ENCODE measurements around the gene CHRNE. TPM values are rescaled to one million over a fixed set of nuclear protein-coding genes. Genes with fewer than 3 reads are reported as not detected.
A peak's percentile ranks its signal among the peaks of the same experiment; 100 is the strongest.

The CHRNE gene
- total and polyA plus RNA-seq, 2 experiments from 2014 or later, result 0.24 to 1.2 TPM

DNA sequence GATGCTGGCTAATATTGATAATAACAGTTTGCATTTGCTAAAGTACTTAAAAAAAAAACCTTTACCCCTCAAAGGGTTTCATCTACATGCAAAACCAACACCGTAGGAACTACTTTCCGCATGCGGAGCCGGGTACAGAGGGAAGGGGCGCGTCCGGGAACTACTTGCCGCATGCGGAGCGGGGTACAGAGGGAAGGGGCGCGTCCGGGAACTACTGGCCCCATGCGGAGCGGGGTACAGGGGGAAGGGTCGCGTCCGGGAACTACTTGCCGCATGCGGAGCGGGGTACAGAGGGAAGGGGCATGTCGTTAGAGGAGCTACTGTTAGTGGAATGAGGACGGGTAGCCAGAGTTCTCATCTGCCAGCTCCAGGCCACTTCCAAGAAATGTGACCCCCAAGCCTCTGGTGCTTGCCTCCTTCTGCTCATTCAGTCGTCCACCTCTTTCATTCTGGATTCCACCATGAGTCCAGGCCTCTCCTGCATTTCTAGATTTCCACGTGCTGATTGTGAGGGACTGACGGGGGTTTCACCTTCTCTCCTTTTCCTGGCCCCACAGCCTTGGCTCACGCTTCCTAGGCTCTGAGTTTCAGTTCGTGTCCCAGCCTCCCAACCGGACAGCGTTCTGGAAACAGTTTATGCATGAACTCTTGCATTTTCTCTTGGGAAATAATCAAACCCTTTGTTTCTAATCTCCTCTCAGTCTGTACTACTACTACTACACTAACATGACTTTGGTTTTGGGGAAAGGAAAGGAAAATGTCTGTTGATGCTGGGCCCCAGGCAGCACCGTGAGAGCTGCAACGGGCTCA is 42.9 kb downstream of the CHRNE start:
- Mint-ChIP-seq H3K4me1 (peaks cover 51% of the 10 kb centered on the region), H3K36me3 (ENCODE audit: low read depth) (peaks cover 9% of the 10 kb centered on the region; the same call in 1 of the 3 replicates), H3K27me3 (ENCODE audit: insufficient read depth, low read depth, poor library complexity) (peaks cover 9% of the 10 kb centered on the region), H3K4me3 (peak overlapping the region; percentile 48), H3K27ac (peak overlapping the region; percentile 52), H3K9me3 (no peaks in the 10 kb centered on the region)
- TF ChIP-seq POLR2AphosphoS5 (IDR thresholded peaks at IDR 0.05; ENCODE audit: low read depth) (no peak), ZNF331 (CRISPR knock-in tag; IDR thresholded peaks at IDR 0.05; ENCODE audit: low read depth) (no peak), EZH2phosphoT487 (IDR thresholded peaks at IDR 0.05; ENCODE audit: unreplicated experiment) (no peak), EZH2 (IDR thresholded peaks at IDR 0.05; ENCODE audit: low read depth, unreplicated experiment) (no peak)
- TF ChIP-seq, protein P1, sequence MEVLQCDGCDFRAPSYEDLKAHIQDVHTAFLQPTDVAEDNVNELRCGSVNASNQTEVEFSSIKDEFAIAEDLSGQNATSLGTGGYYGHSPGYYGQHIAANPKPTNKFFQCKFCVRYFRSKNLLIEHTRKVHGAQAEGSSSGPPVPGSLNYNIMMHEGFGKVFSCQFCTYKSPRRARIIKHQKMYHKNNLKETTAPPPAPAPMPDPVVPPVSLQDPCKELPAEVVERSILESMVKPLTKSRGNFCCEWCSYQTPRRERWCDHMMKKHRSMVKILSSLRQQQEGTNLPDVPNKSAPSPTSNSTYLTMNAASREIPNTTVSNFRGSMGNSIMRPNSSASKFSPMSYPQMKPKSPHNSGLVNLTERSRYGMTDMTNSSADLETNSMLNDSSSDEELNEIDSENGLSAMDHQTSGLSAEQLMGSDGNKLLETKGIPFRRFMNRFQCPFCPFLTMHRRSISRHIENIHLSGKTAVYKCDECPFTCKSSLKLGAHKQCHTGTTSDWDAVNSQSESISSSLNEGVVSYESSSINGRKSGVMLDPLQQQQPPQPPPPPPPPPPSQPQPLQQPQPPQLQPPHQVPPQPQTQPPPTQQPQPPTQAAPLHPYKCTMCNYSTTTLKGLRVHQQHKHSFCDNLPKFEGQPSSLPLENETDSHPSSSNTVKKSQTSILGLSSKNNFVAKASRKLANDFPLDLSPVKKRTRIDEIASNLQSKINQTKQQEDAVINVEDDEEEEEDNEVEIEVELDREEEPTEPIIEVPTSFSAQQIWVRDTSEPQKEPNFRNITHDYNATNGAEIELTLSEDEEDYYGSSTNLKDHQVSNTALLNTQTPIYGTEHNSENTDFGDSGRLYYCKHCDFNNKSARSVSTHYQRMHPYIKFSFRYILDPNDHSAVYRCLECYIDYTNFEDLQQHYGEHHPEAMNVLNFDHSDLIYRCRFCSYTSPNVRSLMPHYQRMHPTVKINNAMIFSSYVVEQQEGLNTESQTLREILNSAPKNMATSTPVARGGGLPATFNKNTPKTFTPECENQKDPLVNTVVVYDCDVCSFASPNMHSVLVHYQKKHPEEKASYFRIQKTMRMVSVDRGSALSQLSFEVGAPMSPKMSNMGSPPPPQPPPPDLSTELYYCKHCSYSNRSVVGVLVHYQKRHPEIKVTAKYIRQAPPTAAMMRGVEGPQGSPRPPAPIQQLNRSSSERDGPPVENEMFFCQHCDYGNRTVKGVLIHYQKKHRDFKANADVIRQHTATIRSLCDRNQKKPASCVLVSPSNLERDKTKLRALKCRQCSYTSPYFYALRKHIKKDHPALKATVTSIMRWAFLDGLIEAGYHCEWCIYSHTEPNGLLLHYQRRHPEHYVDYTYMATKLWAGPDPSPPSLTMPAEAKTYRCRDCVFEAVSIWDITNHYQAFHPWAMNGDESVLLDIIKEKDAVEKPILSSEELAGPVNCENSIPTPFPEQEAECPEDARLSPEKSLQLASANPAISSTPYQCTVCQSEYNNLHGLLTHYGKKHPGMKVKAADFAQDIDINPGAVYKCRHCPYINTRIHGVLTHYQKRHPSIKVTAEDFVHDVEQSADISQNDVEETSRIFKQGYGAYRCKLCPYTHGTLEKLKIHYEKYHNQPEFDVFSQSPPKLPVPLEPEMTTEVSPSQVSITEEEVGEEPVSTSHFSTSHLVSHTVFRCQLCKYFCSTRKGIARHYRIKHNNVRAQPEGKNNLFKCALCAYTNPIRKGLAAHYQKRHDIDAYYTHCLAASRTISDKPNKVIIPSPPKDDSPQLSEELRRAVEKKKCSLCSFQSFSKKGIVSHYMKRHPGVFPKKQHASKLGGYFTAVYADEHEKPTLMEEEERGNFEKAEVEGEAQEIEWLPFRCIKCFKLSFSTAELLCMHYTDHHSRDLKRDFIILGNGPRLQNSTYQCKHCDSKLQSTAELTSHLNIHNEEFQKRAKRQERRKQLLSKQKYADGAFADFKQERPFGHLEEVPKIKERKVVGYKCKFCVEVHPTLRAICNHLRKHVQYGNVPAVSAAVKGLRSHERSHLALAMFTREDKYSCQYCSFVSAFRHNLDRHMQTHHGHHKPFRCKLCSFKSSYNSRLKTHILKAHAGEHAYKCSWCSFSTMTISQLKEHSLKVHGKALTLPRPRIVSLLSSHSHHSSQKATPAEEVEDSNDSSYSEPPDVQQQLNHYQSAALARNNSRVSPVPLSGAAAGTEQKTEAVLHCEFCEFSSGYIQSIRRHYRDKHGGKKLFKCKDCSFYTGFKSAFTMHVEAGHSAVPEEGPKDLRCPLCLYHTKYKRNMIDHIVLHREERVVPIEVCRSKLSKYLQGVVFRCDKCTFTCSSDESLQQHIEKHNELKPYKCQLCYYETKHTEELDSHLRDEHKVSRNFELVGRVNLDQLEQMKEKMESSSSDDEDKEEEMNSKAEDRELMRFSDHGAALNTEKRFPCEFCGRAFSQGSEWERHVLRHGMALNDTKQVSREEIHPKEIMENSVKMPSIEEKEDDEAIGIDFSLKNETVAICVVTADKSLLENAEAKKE (CRISPR knock-in tag; IDR thresholded peaks at IDR 0.05), result no peak
- TF ChIP-seq, protein P2, sequence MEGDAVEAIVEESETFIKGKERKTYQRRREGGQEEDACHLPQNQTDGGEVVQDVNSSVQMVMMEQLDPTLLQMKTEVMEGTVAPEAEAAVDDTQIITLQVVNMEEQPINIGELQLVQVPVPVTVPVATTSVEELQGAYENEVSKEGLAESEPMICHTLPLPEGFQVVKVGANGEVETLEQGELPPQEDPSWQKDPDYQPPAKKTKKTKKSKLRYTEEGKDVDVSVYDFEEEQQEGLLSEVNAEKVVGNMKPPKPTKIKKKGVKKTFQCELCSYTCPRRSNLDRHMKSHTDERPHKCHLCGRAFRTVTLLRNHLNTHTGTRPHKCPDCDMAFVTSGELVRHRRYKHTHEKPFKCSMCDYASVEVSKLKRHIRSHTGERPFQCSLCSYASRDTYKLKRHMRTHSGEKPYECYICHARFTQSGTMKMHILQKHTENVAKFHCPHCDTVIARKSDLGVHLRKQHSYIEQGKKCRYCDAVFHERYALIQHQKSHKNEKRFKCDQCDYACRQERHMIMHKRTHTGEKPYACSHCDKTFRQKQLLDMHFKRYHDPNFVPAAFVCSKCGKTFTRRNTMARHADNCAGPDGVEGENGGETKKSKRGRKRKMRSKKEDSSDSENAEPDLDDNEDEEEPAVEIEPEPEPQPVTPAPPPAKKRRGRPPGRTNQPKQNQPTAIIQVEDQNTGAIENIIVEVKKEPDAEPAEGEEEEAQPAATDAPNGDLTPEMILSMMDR (conservative IDR thresholded peaks at IDR 0.05; ENCODE audit: low read depth in 2 of 2), result no peak
- H3K79me2 ChIP-seq (replicated peaks; ENCODE audit: insufficient read depth), result peaks cover 28% of the 10 kb centered on the region
- H3K36me3 ChIP-seq (ENCODE audit: insufficient read depth), result no peaks in the 10 kb centered on the region
- ATAC-seq (peak; percentile 47), DNase-seq (ENCODE audit: low spot score) (peak; percentile 57)
- H3K4me3 ChIP-seq, result peak overlapping the region; percentile 43
- peaks cover 5% of the 10 kb centered on the region; the same call in 1 of the 2 replicates for H4K20me1 ChIP-seq (replicated peaks; ENCODE audit: insufficient read depth)
- H3K4me2 ChIP-seq, result peak overlapping the region; percentile 75
- H3F3A ChIP-seq (replicated peaks; ENCODE audit: low read depth), result peaks cover 13% of the 10 kb centered on the region; the same call in 1 of the 2 replicates
- H3K9me2 ChIP-seq (ENCODE audit: insufficient read depth), result no peaks in the 10 kb centered on the region
- peak overlapping the region; percentile 66; the same call in 1 of the 2 replicates for H2AFZ ChIP-seq
- peaks cover 43% of the 10 kb centered on the region for H3K4me1 ChIP-seq (ENCODE audit: insufficient read depth)
- no peaks in the 10 kb centered on the region for H3K27me3 ChIP-seq (ENCODE audit: insufficient read depth)
- H3K27ac ChIP-seq (ENCODE audit: low read depth), result peak overlapping the region; percentile 66; the same call in 1 of the 2 replicates
